H9 (cell line): ENCODE measurements around the gene RPS19BP1. TPM values are rescaled to one million over a fixed set of nuclear protein-coding genes. Genes with fewer than 3 reads are reported as not detected.

ENCODE experiments used
- DNase-seq: peaks from one replicate; pipeline ENCODE4 v3.0.0-alpha.2; 2017
- H2AFZ ChIP-seq: one replicate; pipeline ENCODE4 v1.6.1; 2013; ENCODE audit warnings: mild to moderate bottlenecking, low read length, control low read depth, moderate library complexity
- H2AK5ac ChIP-seq: 2 replicates; pipeline ENCODE4 v1.6.1; 2013; ENCODE audit warnings: low read length, control low read depth, mixed read lengths; ENCODE audit not compliant: insufficient read length
- H2BK120ac ChIP-seq: one replicate; pipeline ENCODE4 v1.6.1; 2013; ENCODE audit warnings: low read depth, mild to moderate bottlenecking, low read length, control low read depth, inconsistent platforms; ENCODE audit not compliant: poor library complexity, severe bottlenecking
- H2BK12ac ChIP-seq: 2 replicates; pipeline ENCODE4 v1.6.1; 2013; ENCODE audit warnings: low read length, control low read depth, mixed read lengths, low read depth; ENCODE audit not compliant: insufficient read length
- H2BK15ac ChIP-seq: 2 replicates; pipeline ENCODE4 v1.6.1; 2013; ENCODE audit warnings: low read depth, low read length, control low read depth
- H2BK20ac ChIP-seq: one replicate; pipeline ENCODE4 v1.6.1; 2013; ENCODE audit warnings: low read depth, mild to moderate bottlenecking, low read length, control low read depth, inconsistent platforms; ENCODE audit not compliant: poor library complexity, severe bottlenecking
- H2BK5ac ChIP-seq: 2 replicates; pipeline ENCODE4 v1.6.1; 2013; ENCODE audit warnings: low read length, control low read depth, mixed read lengths; ENCODE audit not compliant: insufficient read length
- H3K14ac ChIP-seq: 2 replicates; pipeline ENCODE4 v1.6.1; 2013; ENCODE audit warnings: low read length, control low read depth; ENCODE audit not compliant: insufficient read depth
- H3K18ac ChIP-seq: 2 replicates; pipeline ENCODE4 v1.6.1; 2013; ENCODE audit warnings: low read depth, mild to moderate bottlenecking, mixed read lengths, low read length, control low read depth; ENCODE audit not compliant: insufficient read length
- H3K23ac ChIP-seq: 2 replicates; pipeline ENCODE4 v1.6.1; 2013; ENCODE audit warnings: low read length, control low read depth, mixed read lengths, low read depth; ENCODE audit not compliant: insufficient read length
- H3K23me2 ChIP-seq: 2 replicates; pipeline ENCODE4 v1.6.1; 2013; ENCODE audit warnings: low read depth, mild to moderate bottlenecking, mixed read lengths, low read length, control low read depth; ENCODE audit not compliant: insufficient read length, poor library complexity, severe bottlenecking
- H3K27ac ChIP-seq: 2 replicates; pipeline ENCODE4 v1.5.1; 2013; ENCODE audit warnings: low read length, control low read depth, mixed read lengths, low read depth; ENCODE audit not compliant: insufficient read length
- H3K27me3 ChIP-seq: 2 replicates; pipeline ENCODE4 v1.6.1; 2013; ENCODE audit warnings: low read length, control low read depth, inconsistent platforms; ENCODE audit not compliant: insufficient read depth
- H3K4ac ChIP-seq: 2 replicates; pipeline ENCODE4 v1.6.1; 2013; ENCODE audit warnings: low read depth, mild to moderate bottlenecking, control low read depth, inconsistent platforms, low read length, moderate library complexity
- H3K4me1 ChIP-seq: 2 replicates; pipeline ENCODE4 v1.6.1; 2013; ENCODE audit warnings: low read length, control low read depth, inconsistent platforms; ENCODE audit not compliant: insufficient read depth
- H3K4me2 ChIP-seq: 2 replicates; pipeline ENCODE4 v1.6.1; 2013; ENCODE audit warnings: low read length, control low read depth, mixed read lengths; ENCODE audit not compliant: insufficient read length, insufficient read depth
- H3K56ac ChIP-seq: 2 replicates; pipeline ENCODE4 v1.6.1; 2013; ENCODE audit warnings: low read depth, mild to moderate bottlenecking, mixed read lengths, low read length, control low read depth; ENCODE audit not compliant: insufficient read length
- H3K79me1 ChIP-seq: 2 replicates; pipeline ENCODE4 v1.6.1; 2013; ENCODE audit warnings: low read depth, mild to moderate bottlenecking, moderate library complexity, low read length, control low read depth, inconsistent platforms; ENCODE audit not compliant: insufficient read depth, poor library complexity, severe bottlenecking
- H3K79me2 ChIP-seq: 2 replicates; pipeline ENCODE4 v1.6.1; 2013; ENCODE audit warnings: low read length, control low read depth, inconsistent platforms; ENCODE audit not compliant: insufficient read depth
- H3K9ac ChIP-seq: 2 replicates; pipeline ENCODE4 v1.6.1; 2013; ENCODE audit warnings: low read length, control low read depth, mixed read lengths; ENCODE audit not compliant: insufficient read length; ENCODE audit errors: extremely low read depth
- H3K9me3 ChIP-seq: one replicate; pipeline ENCODE4 v1.6.1; 2013; ENCODE audit warnings: low read depth, low read length, inconsistent platforms; ENCODE audit not compliant: control insufficient read depth
- H3T11ph ChIP-seq: one replicate; pipeline ENCODE4 v1.6.1; 2013; ENCODE audit warnings: mild to moderate bottlenecking, low read length, control low read depth, inconsistent platforms
- H4K20me1 ChIP-seq: one replicate; pipeline ENCODE4 v1.6.1; 2013; ENCODE audit not compliant: control insufficient read depth, insufficient read length, insufficient read depth
- H4K5ac ChIP-seq: 2 replicates; pipeline ENCODE4 v1.6.1; 2013; ENCODE audit warnings: low read depth, mild to moderate bottlenecking, mixed read lengths, low read length, control low read depth; ENCODE audit not compliant: insufficient read length
- H4K8ac ChIP-seq: replicated peaks from 2 replicates; pipeline ENCODE4 v1.6.1; 2013; ENCODE audit warnings: low read length, control low read depth, mixed read lengths, low read depth; ENCODE audit not compliant: insufficient read length
- H4K91ac ChIP-seq: 2 replicates; pipeline ENCODE4 v1.6.1; 2013; ENCODE audit warnings: low read depth, mild to moderate bottlenecking, moderate library complexity, mixed read lengths, low read length, control low read depth; ENCODE audit not compliant: insufficient read length
- H3K27ac Mint-ChIP-seq, 3 experiments: 2 replicates in 2 of 3; 3 replicates in 1 of 3; pipeline ENCODE4 v1.8.0; 2020 to 2021; ENCODE audit warnings: mixed read lengths in 3 of 3, mild to moderate bottlenecking in 1 of 3, moderate library complexity in 1 of 3
- H3K27me3 Mint-ChIP-seq: 2 replicates; pipeline ENCODE4 v1.8.0; 2021; ENCODE audit warnings: low read depth, mild to moderate bottlenecking, moderate library complexity, mixed read lengths
- H3K36me3 Mint-ChIP-seq, 3 experiments: 2 replicates in 2 of 3; 3 replicates in 1 of 3; pipeline ENCODE4 v1.8.0; 2020 to 2021; ENCODE audit warnings: low read depth in 3 of 3, mixed read lengths in 3 of 3; ENCODE audit not compliant: insufficient read depth in 1 of 3
- H3K4me1 Mint-ChIP-seq, 2 experiments: 2 replicates each; pipeline ENCODE4 v1.8.0; 2020; ENCODE audit warnings: mixed read lengths in 2 of 2
- H3K4me3 Mint-ChIP-seq, 2 experiments: 2 replicates in 1 of 2; 3 replicates in 1 of 2; pipeline ENCODE4 v1.8.0; 2020 to 2021; ENCODE audit warnings: mild to moderate bottlenecking in 2 of 2, mixed read lengths in 2 of 2, moderate library complexity in 1 of 2
- H3K9me3 Mint-ChIP-seq, 2 experiments: 2 replicates in 1 of 2; 3 replicates in 1 of 2; pipeline ENCODE4 v1.8.0; 2020; ENCODE audit warnings: mild to moderate bottlenecking in 2 of 2, mixed read lengths in 2 of 2, moderate library complexity in 1 of 2
- CTCF ChIP-seq: fragments of 200-600 bp; sonication (generic); conservative IDR thresholded peaks from 3 replicates; pipeline ENCODE4 v1.8.0; 2021; ENCODE audit warnings: antibody characterized with exemption, mild to moderate bottlenecking
- WGBS: extraction: QIAGEN DNeasy Blood & Tissue Kit; methylation state at CpG from one replicate; pipeline ENCODE4 v1.1.7; 2013; ENCODE audit warnings: missing lambda C conversion rate, low lambda C conversion rate, mixed read lengths; ENCODE audit not compliant: insufficient read length; ENCODE audit errors: extremely low coverage; 5-methylcytosine and 5-hydroxymethylcytosine counted together
- total RNA-seq: library from RNA; stranded (reverse); gene quantifications from 2 replicates; pipeline ENCODE4 v1.2.1, GENCODE V29; 2021

Gene RPS19BP1
- total RNA-seq, 1 experiment from 2014 or later = 65.0 TPM

DNA sequence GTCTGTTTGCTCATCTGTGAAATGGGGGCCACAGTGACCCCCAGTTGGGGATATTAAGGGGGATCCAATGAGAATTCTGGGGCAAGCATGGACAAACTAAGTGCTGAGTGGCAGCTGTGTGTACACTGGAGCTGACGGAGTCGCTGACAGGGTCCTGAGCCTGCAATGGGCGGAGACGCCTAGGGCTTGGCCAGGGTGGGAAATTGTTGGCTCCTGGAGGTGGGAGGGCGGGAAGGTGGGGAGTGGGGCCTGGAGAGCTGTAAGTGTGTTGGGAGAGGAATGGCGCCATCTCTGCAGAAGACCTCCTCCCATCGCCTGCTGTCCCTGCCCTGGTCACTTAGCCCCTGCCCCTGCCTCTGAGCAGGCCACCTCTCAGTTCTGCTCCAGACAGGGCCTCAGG is 45.4 kb upstream of the RPS19BP1 start:
- Histone ChIP-seq H3K4ac (no peak overlapping the region), H2AK5ac (no peak overlapping the region), H3K27me3 (no peaks in the 10 kb centered on the region), H3T11ph (no peak overlapping the region), H3K79me2 (no peaks in the 10 kb centered on the region), H3K14ac (no peak overlapping the region), H4K20me1 (no peaks in the 10 kb centered on the region), H4K91ac (no peak overlapping the region), H2BK15ac (no peak overlapping the region), H3K79me1 (no peaks in the 10 kb centered on the region), H2BK20ac (no peak overlapping the region), H3K9ac (no peak overlapping the region), H3K23ac (no peak overlapping the region), H3K4me1 (no peaks in the 10 kb centered on the region), H4K5ac (no peak overlapping the region), H2BK5ac (no peak overlapping the region), H3K27ac (no peak overlapping the region), H3K23me2 (no peaks in the 10 kb centered on the region), H3K4me2 (no peak overlapping the region), H4K8ac (no peak overlapping the region), H2BK12ac (no peak overlapping the region), H3K9me3 (no peaks in the 10 kb centered on the region), H3K56ac (no peak overlapping the region), H2AFZ (no peak overlapping the region), H3K18ac (no peak overlapping the region), H2BK120ac (no peak overlapping the region)
- H3K27me3 Mint-ChIP-seq = peaks cover 27% of the 10 kb centered on the region
- H3K4me1 Mint-ChIP-seq = peaks cover 8 to 17% of the 10 kb centered on the region in 2 experiments
- no peaks in the 10 kb centered on the region; a peak in 1 of 7 replicates for H3K36me3 Mint-ChIP-seq
- H3K9me3 Mint-ChIP-seq = peaks cover 0 to 2% of the 10 kb centered on the region in 2 experiments; a peak in 2 of 5 replicates
- H3K4me3 Mint-ChIP-seq = peak overlapping the region in 1 of 2 experiments; percentile 29; a peak in 1 of 5 replicates
- DNase-seq = no peak
- no peak for TF ChIP-seq CTCF
- no peak overlapping the region for H3K27ac Mint-ChIP-seq
- no CpG with 5 or more reads among the region's 7 CpGs for WGBS
